ENCODE results near the gene MYL10.

Gene MYL10

DNA sequence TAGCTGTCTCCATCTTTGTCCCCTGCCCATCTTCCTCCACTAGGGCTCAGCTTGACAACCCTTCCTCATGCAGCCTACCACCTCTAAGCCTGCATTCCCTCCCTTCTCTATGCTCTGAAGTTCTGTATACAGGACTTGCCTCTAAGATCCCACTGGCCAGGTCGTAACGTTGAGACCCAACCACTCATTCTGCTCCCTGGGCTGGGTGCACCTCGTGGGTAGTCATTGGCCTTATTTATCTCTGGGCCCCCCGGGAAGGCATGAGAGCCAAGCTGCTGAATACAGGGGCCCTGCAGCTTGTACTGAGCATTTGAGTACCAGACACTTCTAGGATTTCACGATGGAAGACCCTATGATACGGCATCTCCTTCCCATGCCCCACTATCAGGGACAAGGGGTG lies 31.2 kb downstream of the MYL10 start:
- no peak for DNase-seq (ENCODE audit: low read depth in 4 of 4, low spot score in 1 of 4)

DNA sequence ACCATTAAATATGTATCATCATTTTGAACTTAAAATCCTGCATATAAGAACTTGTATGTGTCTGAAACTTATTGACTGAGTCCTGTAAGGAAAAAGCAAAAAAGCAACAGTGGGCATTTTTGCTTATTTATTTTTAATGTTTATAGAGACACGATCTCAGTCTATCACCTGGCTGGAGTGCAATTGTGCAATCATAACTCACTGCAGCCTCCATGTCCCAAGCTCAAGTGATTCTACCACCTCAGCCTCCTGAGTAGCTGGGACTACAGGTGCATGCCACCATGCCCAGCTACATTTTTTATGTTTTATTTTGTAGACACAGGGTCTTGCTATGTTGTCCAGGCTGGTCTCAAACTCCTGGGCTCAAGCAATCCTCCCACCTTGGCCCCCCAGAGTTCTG lies 32.2 kb downstream of the MYL10 start:
- no peak for DNase-seq (ENCODE audit: low read depth in 4 of 4, low spot score in 1 of 4)

GRCh38 chr7:101595766-101596537 lies 33.1 kb downstream of the MYL10 start:
- no peak for DNase-seq (ENCODE audit: low read depth in 4 of 4, low spot score in 1 of 4)

- no peak for DNase-seq (ENCODE audit: low read depth in 4 of 4, low spot score in 1 of 4)
These were observed 33.9 kb downstream of the MYL10 start for GRCh38 chr7:101595246-101595645.

- no peak for DNase-seq (ENCODE audit: low read depth in 4 of 4, low spot score in 1 of 4)
These were observed 34.3 kb downstream of the MYL10 start for GRCh38 chr7:101594790-101595189.

GRCh38 chr7:101593556-101593955 lies 35.5 kb downstream of the MYL10 start:
- DNase-seq (ENCODE audit: low read depth in 4 of 4, low spot score in 1 of 4) = no peak

GRCh38 chr7:101591504-101591903 lies 37.6 kb downstream of the MYL10 start:
- DNase-seq (ENCODE audit: low read depth in 4 of 4, low spot score in 1 of 4) = no peak

GRCh38 chr7:101590663-101591435 lies 38.2 kb downstream of the MYL10 start:
- no peak for DNase-seq (ENCODE audit: low read depth in 4 of 4, low spot score in 1 of 4)

GRCh38 chr7:101589976-101590662 lies 39.0 kb downstream of the MYL10 start:
- DNase-seq (ENCODE audit: low read depth in 4 of 4, low spot score in 1 of 4) = no peak

- no peak for DNase-seq (ENCODE audit: low read depth in 4 of 4, low spot score in 1 of 4)
These were observed 40.0 kb downstream of the MYL10 start for GRCh38 chr7:101589052-101589451.

- DNase-seq (ENCODE audit: low read depth in 4 of 4, low spot score in 1 of 4) = no peak
These were observed 40.8 kb downstream of the MYL10 start for GRCh38 chr7:101588131-101588935.

DNA sequence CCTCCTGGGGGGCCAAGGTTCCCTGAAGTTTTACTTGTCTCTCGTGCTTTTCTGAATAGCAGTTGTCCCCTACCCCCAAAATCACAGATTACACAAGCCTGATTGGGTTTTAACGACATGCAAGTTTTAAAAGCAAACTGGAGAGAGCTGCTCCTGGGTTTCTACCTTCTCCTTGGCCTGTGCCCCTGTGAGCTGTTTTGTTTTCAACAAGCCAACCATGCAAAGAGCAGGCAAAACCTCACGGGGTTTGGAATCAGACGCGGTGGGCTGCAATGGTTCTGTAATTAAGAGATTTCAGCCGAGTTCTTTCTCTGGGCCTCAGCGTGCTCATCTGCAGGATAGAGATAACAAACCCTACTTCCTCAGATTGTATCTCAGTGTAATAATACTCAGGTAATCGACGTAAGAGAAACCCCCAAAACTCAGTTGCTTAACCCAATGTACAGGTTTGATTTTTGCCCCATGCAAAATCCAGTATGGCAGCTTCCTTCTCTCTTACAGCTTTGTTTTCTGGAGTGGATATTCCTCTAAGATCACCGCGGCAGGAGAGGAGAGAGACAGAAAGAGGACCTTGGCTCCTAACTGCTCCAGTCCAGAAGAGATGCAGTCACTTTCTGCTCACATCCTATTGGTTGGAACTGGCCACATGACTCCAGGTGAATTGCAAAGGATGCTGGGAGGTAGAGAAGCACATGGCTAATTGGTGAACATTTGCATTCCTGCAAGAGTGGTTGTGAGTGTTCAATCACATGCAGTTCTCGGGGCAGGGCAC lies 42.0 kb downstream of the MYL10 start:
- no peak for DNase-seq (ENCODE audit: low read depth in 4 of 4, low spot score in 1 of 4)

DNA sequence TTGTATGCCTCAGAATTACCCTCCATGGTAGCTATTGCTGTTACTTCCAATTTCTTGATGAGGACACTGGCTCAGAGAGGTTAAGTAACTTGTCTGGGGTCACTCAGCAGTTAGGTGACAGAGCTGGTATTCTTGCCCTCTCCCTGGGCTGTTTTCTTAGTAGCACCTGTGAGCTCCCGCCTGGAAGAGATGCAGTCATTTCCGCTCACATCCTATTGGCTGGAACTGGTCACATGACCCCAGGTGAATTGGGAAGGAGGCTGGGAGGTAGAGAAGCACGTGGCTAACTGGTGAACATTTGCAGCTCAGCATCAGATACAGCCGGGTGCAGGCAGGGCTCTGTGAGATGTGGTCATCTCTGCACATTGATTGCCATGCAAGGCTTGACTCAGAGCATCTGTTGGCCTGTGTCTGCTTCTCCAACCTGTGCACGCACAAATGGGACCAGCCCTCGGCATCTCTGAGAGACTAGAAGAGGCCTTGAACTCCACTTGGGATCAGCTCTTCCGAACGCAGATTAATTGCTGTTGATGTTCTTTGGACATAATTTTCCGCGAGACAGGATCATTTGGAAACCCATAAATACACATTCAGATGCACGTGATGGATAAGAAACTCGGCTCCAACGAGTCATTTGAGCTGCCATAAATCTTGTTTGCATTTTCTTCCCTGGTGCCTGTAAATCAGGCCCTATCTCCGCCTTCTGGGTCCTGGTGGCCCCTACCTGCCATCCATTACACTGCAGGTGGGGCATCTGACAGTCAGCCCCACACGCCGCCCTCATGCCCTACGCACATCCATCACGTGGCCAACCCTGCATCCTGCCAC lies 42.8 kb downstream of the MYL10 start:
- DNase-seq (ENCODE audit: low read depth in 4 of 4, low spot score in 1 of 4) = no peak

- no peak for DNase-seq (ENCODE audit: low read depth in 4 of 4, low spot score in 1 of 4)
These were observed 46.1 kb downstream of the MYL10 start for GRCh38 chr7:101582971-101583370.

- no peak for DNase-seq (ENCODE audit: low read depth in 4 of 4, low spot score in 1 of 4)
These were observed 47.2 kb downstream of the MYL10 start for GRCh38 chr7:101581891-101582290.

- DNase-seq (ENCODE audit: low read depth in 4 of 4, low spot score in 1 of 4) = no peak
These were observed 48.5 kb downstream of the MYL10 start for GRCh38 chr7:101580596-101580995.

DNA sequence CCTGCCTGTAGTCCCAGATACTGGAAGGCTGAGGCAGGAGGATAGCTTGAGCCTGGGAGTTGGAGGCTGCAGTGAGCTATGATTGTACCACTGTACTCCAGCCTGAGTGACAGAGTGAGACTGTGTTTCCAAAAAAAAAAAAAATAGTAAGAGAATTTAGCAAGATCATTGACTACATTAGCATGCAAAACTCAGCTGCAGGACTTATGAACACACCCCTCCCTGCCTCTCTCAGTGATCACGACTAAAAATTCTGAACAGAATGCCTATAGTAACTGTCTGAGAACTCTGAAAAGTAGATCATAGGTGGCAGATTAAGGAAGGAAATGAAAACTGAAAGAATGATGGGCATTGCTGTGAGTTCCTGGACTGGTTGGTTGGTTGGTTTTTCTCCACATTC lies 50.5 kb downstream of the MYL10 start:
- no peak for DNase-seq (ENCODE audit: low read depth in 4 of 4, low spot score in 1 of 4)

DNA sequence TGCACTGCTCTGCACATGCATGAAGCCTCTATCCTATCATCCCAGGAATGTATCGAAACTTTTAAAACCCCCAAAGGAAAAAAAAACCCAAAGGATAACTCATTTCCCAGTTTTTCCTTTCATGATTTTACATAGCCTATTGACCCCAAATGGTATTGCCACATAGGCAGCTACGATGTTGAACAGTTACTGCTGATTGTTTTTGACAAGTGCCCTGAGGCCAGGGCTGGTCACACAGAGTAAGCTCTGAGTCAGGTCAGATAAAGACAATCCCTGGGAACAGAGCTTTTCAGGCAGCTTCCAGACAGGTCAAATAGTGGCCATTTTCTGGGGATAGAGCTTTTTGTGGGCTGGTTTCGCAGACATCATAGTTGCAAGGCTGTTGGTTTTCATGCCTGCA lies 52.1 kb downstream of the MYL10 start:
- DNase-seq (ENCODE audit: low read depth in 4 of 4, low spot score in 1 of 4) = no peak

DNA sequence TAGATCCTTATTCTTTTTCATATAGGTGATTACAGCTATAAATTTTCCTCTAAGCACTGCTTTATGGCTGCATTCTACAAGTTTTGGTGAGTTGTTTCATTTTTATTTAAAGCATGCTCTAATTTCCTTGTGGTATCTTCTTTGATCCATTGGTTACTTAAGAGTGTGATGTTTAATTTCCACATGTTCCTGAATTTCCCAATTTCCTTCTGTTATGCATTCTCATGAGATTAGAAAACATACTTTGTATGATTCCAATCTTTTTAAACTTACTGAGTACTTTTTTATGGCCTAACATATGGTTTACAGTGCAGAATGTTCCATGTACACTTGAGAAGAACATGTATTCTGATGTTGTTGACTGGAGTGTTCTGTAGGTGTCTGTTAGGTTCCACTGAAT lies 53.4 kb downstream of the MYL10 start:
- DNase-seq (ENCODE audit: low read depth in 4 of 4, low spot score in 1 of 4) = no peak

- no peak for DNase-seq (ENCODE audit: low read depth in 4 of 4, low spot score in 1 of 4)
These were observed 53.9 kb downstream of the MYL10 start for GRCh38 chr7:101575168-101575567.

All from stimulated activated CD4-positive, alpha-beta T cell treated with anti-CD3 and anti-CD28 coated beads, Interleukin-1b, Interleukin-23, amount 100 ng/mL, for 24 hours (primary cell).